Cardiac muscle cell (in vitro differentiated cells and primary cell): ENCODE results near the gene MRPL39. TPM values are rescaled to one million over a fixed set of nuclear protein-coding genes. Genes with fewer than 3 reads are reported as not detected.

ENCODE experiments used
- DNase-seq, 2 donors: peaks; one replicate each; pipeline versions ENCODE4 v3.0.0 to v3.0.0-alpha.2; 2010 to 2017; ENCODE audit warnings: low read depth in 1 of 2, low spot score in 1 of 2
- H3K27ac ChIP-seq: fragments of 200-600 bp; sonication (generic); 2 replicates; pipeline ENCODE4 v1.5.1; 2016
- H3K27me3 ChIP-seq: fragments of 200-600 bp; sonication (generic); 2 replicates; pipeline ENCODE4 v1.6.0; 2016; ENCODE audit warnings: control low read depth
- H3K36me3 ChIP-seq: fragments of 200-600 bp; sonication (generic); 2 replicates; pipeline ENCODE4 v1.5.1; 2016; ENCODE audit warnings: control low read depth
- H3K4me1 ChIP-seq: fragments of 200-600 bp; sonication (generic); 2 replicates; pipeline ENCODE4 v1.8.1; 2017; ENCODE audit warnings: low read depth, mild to moderate bottlenecking, mixed run types
- H3K4me3 ChIP-seq: fragments of 200-600 bp; sonication (generic); 2 replicates; pipeline ENCODE4 v1.5.1; 2016; ENCODE audit warnings: mild to moderate bottlenecking
- H3K9me3 ChIP-seq: fragments of 200-600 bp; sonication (generic); 2 replicates; pipeline ENCODE4 v1.5.1; 2017; ENCODE audit warnings: low read depth, mild to moderate bottlenecking, control low read depth
- polyA plus RNA-seq: library from polyadenylated mRNA; unstranded; fragments of >200 nt; fragmentation: Nextera tagmentation; extraction: Ambion mirVana; gene quantifications from 2 replicates; pipeline ENCODE4 v1.2.1, GENCODE V29; 2016
- total RNA-seq: library from RNA; depleted of rRNA; stranded (reverse); fragments of >200 nt; gene quantifications from 2 replicates; pipeline ENCODE4 v1.2.3, GENCODE V29; 2016
- TF ChIP-seq, protein P1 (sequence below): IDR thresholded peaks from 2 replicates; pipeline ENCODE4 v1.5.1; 2012; ENCODE audit warnings: low read depth, mild to moderate bottlenecking, low read length

The MRPL39 gene
- total and polyA plus RNA-seq, 2 experiments from 2014 or later = 25.1 to 87.9 TPM

DNA sequence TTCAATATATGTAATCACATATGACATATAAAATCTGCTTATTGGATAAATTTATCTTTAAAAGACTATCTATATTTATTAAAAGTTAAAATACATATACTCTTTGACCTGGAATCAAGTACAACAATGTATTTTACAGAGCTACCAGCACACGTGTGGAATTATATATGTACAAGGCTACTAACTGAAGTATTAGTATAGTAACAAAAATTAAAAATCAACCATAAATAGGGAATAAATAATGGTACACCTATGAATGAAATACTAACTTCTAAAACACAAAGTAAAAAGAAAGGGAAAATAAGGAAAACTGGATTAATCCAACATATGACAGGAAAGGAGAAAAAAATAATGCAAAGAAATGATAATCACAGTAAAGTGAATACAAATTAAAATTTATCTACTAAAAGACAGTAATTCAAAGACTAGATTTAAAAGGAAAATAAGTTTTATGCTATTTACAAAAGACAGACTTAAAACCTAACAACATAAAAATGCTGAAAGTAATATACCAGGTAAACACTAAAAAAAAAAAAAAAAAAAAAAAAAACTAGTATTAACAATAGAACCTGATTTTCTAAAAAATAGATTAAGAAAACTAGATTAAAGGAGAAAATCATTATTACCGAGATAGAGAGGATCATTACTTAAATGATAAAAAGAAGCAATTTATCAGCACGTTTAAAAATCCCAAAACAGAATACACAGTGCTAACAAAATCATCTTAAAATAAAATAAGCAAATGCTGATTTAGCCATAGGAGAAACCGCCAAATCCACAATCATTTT is 27.9 kb downstream of the MRPL39 start:
- no peaks in the 10 kb centered on the region for H3K27me3 ChIP-seq
- TF ChIP-seq, protein P1, sequence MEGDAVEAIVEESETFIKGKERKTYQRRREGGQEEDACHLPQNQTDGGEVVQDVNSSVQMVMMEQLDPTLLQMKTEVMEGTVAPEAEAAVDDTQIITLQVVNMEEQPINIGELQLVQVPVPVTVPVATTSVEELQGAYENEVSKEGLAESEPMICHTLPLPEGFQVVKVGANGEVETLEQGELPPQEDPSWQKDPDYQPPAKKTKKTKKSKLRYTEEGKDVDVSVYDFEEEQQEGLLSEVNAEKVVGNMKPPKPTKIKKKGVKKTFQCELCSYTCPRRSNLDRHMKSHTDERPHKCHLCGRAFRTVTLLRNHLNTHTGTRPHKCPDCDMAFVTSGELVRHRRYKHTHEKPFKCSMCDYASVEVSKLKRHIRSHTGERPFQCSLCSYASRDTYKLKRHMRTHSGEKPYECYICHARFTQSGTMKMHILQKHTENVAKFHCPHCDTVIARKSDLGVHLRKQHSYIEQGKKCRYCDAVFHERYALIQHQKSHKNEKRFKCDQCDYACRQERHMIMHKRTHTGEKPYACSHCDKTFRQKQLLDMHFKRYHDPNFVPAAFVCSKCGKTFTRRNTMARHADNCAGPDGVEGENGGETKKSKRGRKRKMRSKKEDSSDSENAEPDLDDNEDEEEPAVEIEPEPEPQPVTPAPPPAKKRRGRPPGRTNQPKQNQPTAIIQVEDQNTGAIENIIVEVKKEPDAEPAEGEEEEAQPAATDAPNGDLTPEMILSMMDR = no peak
- H3K4me3 ChIP-seq = no peak overlapping the region
- H3K4me1 ChIP-seq = no peaks in the 10 kb centered on the region
- DNase-seq = no peak
- no peaks in the 10 kb centered on the region for H3K36me3 ChIP-seq
- H3K9me3 ChIP-seq = no peaks in the 10 kb centered on the region
- no peak overlapping the region for H3K27ac ChIP-seq

DNA sequence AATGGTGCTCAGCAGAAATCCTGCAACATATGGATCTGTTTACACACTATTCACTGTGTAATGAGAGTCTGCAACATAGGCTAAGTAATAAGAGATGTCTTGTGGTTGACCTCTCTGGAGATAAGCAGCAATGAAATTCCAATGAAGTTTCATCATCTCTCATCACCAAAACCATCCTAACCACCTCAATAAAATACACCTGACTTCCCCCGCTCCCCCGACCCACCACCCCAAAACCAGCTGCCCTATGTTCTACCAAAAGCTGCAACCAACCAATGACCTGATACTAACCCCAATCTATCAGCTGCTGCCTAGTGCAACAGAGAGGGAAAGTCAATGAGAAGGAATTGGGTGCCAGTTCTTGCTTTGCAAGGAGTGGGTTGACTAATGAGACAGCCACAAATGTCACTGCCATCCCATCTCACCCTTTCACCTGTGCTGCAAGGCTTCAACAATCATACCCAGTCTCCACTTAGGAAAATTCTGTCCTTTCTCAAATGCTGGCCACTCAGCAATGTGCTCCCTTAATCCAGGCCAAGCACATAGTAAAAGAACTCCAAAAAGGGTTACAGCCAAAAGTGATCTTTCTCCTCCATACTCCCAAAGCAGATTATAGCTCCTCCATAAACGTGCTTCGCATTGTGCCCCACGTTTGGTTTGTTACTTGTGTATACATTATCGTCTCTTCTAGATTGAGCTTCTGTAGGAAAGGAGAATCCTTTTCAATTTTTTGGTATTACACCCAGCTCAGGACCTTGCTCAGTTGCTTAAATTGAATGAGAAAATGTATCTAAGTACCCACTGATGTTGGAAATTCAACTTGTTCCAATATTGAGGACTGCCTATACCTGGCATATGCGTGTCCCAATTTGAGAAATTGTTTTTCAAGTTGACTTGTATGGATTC is 29.0 kb downstream of the MRPL39 start:
- Histone ChIP-seq H3K27me3 (no peaks in the 10 kb centered on the region), H3K4me1 (no peaks in the 10 kb centered on the region), H3K9me3 (no peaks in the 10 kb centered on the region), H3K27ac (no peak overlapping the region), H3K36me3 (no peaks in the 10 kb centered on the region), H3K4me3 (no peak overlapping the region)
- DNase-seq = no peak
- TF ChIP-seq, protein P1 = no peak

DNA sequence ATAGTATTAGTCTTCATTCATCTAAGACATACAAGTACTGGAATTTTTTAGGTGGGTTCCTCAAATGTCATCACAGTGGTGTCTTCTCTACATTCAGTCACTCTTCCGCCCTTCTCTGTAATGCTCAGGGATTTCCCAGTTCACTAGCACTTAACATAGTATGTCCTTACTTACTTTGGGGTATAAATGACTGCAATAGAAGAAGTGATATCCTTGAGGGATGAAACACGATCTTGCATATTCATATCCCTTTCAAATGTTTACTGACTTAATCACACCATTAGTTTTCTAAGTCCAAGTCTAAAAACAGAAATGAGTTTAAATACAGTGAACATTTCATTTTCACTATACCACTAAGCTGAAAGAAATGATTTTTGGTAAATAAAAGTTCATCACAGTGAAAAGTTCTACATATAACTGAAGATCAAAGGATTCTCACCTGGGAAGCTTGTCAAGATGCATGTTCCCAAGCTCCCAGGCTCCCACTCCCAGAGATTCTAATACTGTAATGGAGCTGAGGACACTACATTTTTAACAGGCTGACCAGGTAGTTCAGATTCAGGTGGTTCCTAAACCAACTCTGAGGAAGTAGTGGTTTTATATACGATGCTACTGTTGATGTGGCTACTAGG is 29.7 kb downstream of the MRPL39 start:
- TF ChIP-seq, protein P1 = no peak
- no peak overlapping the region for H3K4me3 ChIP-seq
- no peak for DNase-seq

DNA sequence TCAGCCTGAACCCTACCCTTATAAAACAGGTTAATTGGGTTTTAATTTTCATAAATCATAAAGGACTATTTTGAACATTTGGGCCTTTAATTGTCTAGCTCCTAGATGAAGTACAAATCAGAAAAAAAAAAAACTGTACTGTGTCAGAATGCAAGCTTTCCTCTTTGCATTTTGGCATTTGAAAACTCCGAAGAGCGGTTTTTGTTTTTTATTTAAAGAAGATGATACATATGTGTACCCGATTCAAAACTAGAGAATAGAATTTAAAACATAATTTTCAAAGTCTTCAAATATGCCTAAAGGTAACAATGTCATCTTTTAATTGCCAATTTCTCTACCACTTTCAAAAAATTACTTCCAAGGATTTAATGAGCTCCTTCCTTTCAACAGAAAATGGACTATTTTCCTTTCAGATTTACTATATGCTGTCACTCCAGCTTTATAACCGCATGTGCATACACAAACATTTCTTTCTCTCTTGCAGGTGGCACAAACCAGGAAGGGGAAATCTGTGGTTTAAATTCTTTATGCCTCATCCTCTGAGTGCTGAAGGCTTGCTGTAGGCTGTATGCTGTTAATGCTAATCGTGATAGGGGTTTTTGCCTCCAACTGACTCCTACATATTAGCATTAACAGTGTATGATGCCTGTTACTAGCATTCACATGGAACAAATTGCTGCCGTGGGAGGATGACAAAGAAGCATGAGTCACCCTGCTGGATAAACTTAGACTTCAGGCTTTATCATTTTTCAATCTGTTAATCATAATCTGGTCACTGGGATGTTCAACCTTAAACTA is 33.7 kb downstream of the MRPL39 start:
- TF ChIP-seq, protein P1 = no peak
- H3K27ac ChIP-seq = no peak overlapping the region
- peak in 1 of 2 donors; percentile 74 for DNase-seq
- no peaks in the 10 kb centered on the region for H3K27me3 ChIP-seq
- no peaks in the 10 kb centered on the region for H3K36me3 ChIP-seq
- no peak overlapping the region for H3K4me3 ChIP-seq
- H3K4me1 ChIP-seq = no peaks in the 10 kb centered on the region
- no peaks in the 10 kb centered on the region for H3K9me3 ChIP-seq

More for the DNA sequence above, 29.7 kb downstream of the MRPL39 start:
- H3K27me3 ChIP-seq = no peaks in the 10 kb centered on the region
- H3K4me1 ChIP-seq = no peaks in the 10 kb centered on the region
- H3K9me3 ChIP-seq = no peaks in the 10 kb centered on the region
- no peaks in the 10 kb centered on the region for H3K36me3 ChIP-seq
- no peak overlapping the region for H3K27ac ChIP-seq

DNA sequence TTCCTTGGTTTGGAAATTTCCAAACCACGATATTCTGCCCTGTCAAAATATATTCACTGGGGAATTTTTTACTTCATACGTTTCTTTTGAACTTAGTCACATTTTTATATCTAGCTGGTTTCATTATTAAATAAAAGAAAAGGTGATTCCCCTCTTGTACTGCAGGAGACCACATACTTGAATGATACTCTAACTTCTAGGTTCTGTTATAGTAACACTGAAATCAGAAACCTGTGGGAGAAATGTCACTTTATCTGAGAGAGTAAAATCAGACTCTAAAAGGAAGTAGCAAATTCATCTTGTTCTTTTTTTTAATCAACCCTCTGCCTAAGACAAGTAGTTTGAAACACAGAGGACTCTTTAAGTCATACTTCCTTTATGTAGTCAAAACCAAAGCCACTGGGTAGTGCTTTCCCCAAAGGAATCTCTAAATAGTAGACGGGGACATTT is 34.4 kb downstream of the MRPL39 start:
- no peaks in the 10 kb centered on the region for H3K4me1 ChIP-seq
- no peak overlapping the region for H3K27ac ChIP-seq
- TF ChIP-seq, protein P1 = no peak
- H3K4me3 ChIP-seq = no peak overlapping the region
- no peak for DNase-seq
- no peaks in the 10 kb centered on the region for H3K9me3 ChIP-seq
- no peaks in the 10 kb centered on the region for H3K36me3 ChIP-seq
- H3K27me3 ChIP-seq = no peaks in the 10 kb centered on the region
